GM21576 (cell line): ENCODE data around the gene USP35.
"Not testable (repeated sequence)": the region's sequence is repeated elsewhere in the genome, so short reads cannot be mapped to it uniquely, and the experiment has no call there.

Experiments
- ATAC-seq: cut with Tn5 transposase; IDR thresholded peaks from one replicate; pipeline ENCODE4 v1.9.1; 2021; ENCODE audit warnings: mild to moderate bottlenecking, moderate library complexity; ENCODE audit not compliant: unreplicated experiment

The USP35 gene

GRCh38 chr11:78216021-78216420, 27.3 kb downstream of the USP35 start:
- no peak for ATAC-seq

GRCh38 chr11:78216571-78217287, 28.0 kb downstream of the USP35 start:
- no peak for ATAC-seq

GRCh38 chr11:78217650-78218541, 29.2 kb downstream of the USP35 start:
- no peak for ATAC-seq

GRCh38 chr11:78218707-78219492, 30.2 kb downstream of the USP35 start:
- ATAC-seq, result no peak

GRCh38 chr11:78219493-78220217, 30.9 kb downstream of the USP35 start:
- no peak for ATAC-seq

GRCh38 chr11:78220218-78221157, 31.8 kb downstream of the USP35 start:
- no peak for ATAC-seq

GRCh38 chr11:78221396-78222315, 32.9 kb downstream of the USP35 start:
- ATAC-seq, result no peak

- ATAC-seq, result not testable (repeated sequence)
Observed at GRCh38 chr11:78222726-78223125, 34.0 kb downstream of the USP35 start.

GRCh38 chr11:78223320-78223954, 34.7 kb downstream of the USP35 start:
- ATAC-seq, result peak; percentile 71

GRCh38 chr11:78224506-78224905, 35.8 kb downstream of the USP35 start:
- no peak for ATAC-seq

- ATAC-seq, result no peak
Observed at GRCh38 chr11:78224906-78225420, 36.2 kb downstream of the USP35 start.

- ATAC-seq, result no peak
Observed at GRCh38 chr11:78226684-78227680, 38.3 kb downstream of the USP35 start.

GRCh38 chr11:78227921-78228320, 39.2 kb downstream of the USP35 start:
- ATAC-seq, result peak; percentile 42

GRCh38 chr11:78228467-78228866, 39.7 kb downstream of the USP35 start:
- ATAC-seq, result peak; percentile 44

GRCh38 chr11:78229106-78229505, 40.4 kb downstream of the USP35 start:
- no peak for ATAC-seq

GRCh38 chr11:78230161-78230877, 41.6 kb downstream of the USP35 start:
- no peak for ATAC-seq
